ENCODE measurements around the gene DGKA. TPM values are rescaled to one million over a fixed set of nuclear protein-coding genes. Genes with fewer than 3 reads are reported as not detected.

DGKA gene
- total and polyA plus RNA-seq, 2 of the 13 experiments (the other 11 are each of a cell fraction or from before 2014, with no cell fraction given), result 2.4 to 5.4 TPM

DNA sequence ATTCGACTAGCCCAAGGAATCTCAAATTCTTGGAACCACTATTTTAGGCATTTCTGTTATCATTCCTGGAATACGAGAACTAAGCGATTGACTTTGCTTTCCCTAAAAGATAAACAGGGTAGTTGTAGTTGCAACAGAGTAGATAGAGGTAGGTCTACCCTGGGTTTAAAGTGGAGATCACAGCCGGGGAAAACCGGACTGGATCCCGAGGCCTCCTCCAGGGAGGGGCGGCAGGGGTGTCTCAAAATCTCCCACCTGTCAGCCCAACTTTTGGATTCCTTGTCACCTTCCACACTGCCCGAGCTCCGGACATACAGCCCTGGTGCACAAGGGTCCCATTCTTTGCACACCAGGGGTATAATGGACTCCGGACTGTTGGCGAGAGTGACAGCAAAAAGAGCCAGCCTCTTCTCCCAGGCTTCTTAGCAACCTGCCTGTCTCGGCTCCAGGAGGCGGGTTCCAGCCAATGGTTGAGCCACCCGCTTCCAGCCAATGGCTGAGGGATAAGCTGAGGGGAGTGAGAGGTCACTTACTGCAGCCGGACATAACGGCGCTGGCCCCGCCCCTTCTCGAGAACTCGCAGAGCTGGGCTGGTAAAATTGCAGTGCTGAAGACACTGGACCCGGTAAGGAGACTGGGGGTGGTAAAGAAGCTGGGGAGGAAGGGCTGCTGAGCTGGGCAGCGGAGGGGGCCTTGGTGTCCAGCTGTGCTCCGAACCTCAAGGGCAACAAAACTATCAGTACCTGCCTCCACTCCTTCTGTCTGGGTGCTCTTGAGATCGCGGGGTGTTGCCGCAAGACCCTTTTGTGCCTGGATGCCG, 66.0 kb downstream of the DGKA start, which contains the start of gene SUOX (continued):
- TF ChIP-seq ATF4 (CRISPR knock-in tag; IDR thresholded peaks at IDR 0.05) (peak in 1 of 2 experiments; percentile 41; a peak in 1 of 4 replicates), AHR (CRISPR knock-in tag; IDR thresholded peaks at IDR 0.05) (0 out of 2 replicates have a peak, but pooled peaks have one; percentile 39), HIC2 (CRISPR knock-in tag; IDR thresholded peaks at IDR 0.05; ENCODE audit: low read depth) (peak; percentile 34; the same call in 1 of the 2 replicates), HOXA5 (CRISPR knock-in tag; IDR thresholded peaks at IDR 0.05) (0 out of 2 replicates have a peak, but pooled peaks have one; percentile 28), SRF (IDR thresholded peaks at IDR 0.05; ENCODE audit: low read depth, low read length) (no peak), TAF1 (CRISPR knock-in tag; IDR thresholded peaks at IDR 0.05) (peak; percentile 71; the same call in 1 of the 2 replicates), MAF1 (CRISPR knock-in tag; IDR thresholded peaks at IDR 0.05; ENCODE audit: borderline replicate concordance) (0 out of 2 replicates have a peak, but pooled peaks have one; percentile 63), ZFP36L1 (CRISPR knock-in tag; IDR thresholded peaks at IDR 0.05) (peak; percentile 71; the same call in 1 of the 2 replicates), NCOA1 (CRISPR knock-in tag; IDR thresholded peaks at IDR 0.05) (no peak), ZNF772 (CRISPR knock-in tag; IDR thresholded peaks at IDR 0.05) (no peak; the same call in 1 of the 2 replicates), ZNF737 (CRISPR knock-in tag; IDR thresholded peaks at IDR 0.05; ENCODE audit: borderline replicate concordance) (no peak), ZSCAN12 (CRISPR knock-in tag; IDR thresholded peaks at IDR 0.05) (no peak), CHD4 (IDR thresholded peaks at IDR 0.05; ENCODE audit: borderline replicate concordance, low read length) (peak; percentile 81), SCMH1 (CRISPR knock-in tag; IDR thresholded peaks at IDR 0.05; ENCODE audit: borderline replicate concordance) (no peak)
- TF ChIP-seq, protein P1, sequence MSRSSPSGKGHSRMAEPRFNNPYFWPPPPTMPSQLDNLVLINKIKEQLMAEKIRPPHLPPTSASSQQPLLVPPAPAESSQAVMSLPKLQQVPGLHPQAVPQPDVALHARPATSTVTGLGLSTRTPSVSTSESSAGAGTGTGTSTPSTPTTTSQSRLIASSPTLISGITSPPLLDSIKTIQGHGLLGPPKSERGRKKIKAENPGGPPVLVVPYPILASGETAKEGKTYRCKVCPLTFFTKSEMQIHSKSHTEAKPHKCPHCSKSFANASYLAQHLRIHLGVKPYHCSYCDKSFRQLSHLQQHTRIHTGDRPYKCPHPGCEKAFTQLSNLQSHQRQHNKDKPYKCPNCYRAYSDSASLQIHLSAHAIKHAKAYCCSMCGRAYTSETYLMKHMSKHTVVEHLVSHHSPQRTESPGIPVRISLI (CRISPR knock-in tag; IDR thresholded peaks at IDR 0.05; ENCODE audit: borderline replicate concordance), result no peak
- TF ChIP-seq, protein P2, sequence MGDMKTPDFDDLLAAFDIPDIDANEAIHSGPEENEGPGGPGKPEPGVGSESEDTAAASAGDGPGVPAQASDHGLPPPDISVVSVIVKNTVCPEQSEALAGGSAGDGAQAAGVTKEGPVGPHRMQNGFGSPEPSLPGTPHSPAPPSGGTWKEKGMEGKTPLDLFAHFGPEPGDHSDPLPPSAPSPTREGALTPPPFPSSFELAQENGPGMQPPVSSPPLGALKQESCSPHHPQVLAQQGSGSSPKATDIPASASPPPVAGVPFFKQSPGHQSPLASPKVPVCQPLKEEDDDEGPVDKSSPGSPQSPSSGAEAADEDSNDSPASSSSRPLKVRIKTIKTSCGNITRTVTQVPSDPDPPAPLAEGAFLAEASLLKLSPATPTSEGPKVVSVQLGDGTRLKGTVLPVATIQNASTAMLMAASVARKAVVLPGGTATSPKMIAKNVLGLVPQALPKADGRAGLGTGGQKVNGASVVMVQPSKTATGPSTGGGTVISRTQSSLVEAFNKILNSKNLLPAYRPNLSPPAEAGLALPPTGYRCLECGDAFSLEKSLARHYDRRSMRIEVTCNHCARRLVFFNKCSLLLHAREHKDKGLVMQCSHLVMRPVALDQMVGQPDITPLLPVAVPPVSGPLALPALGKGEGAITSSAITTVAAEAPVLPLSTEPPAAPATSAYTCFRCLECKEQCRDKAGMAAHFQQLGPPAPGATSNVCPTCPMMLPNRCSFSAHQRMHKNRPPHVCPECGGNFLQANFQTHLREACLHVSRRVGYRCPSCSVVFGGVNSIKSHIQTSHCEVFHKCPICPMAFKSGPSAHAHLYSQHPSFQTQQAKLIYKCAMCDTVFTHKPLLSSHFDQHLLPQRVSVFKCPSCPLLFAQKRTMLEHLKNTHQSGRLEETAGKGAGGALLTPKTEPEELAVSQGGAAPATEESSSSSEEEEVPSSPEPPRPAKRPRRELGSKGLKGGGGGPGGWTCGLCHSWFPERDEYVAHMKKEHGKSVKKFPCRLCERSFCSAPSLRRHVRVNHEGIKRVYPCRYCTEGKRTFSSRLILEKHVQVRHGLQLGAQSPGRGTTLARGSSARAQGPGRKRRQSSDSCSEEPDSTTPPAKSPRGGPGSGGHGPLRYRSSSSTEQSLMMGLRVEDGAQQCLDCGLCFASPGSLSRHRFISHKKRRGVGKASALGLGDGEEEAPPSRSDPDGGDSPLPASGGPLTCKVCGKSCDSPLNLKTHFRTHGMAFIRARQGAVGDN (CRISPR knock-in tag; IDR thresholded peaks at IDR 0.05), result peak; percentile 76
- TF ChIP-seq, protein P3, sequence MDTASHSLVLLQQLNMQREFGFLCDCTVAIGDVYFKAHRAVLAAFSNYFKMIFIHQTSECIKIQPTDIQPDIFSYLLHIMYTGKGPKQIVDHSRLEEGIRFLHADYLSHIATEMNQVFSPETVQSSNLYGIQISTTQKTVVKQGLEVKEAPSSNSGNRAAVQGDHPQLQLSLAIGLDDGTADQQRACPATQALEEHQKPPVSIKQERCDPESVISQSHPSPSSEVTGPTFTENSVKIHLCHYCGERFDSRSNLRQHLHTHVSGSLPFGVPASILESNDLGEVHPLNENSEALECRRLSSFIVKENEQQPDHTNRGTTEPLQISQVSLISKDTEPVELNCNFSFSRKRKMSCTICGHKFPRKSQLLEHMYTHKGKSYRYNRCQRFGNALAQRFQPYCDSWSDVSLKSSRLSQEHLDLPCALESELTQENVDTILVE (CRISPR knock-in tag; IDR thresholded peaks at IDR 0.05), result no peak
- TF ChIP-seq, protein P4, sequence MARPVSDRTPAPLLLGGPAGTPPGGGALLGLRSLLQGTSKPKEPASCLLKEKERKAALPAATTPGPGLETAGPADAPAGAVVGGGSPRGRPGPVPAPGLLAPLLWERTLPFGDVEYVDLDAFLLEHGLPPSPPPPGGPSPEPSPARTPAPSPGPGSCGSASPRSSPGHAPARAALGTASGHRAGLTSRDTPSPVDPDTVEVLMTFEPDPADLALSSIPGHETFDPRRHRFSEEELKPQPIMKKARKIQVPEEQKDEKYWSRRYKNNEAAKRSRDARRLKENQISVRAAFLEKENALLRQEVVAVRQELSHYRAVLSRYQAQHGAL (CRISPR knock-in tag; IDR thresholded peaks at IDR 0.05; ENCODE audit: not compliant biosample characterization), result peak; percentile 16
